Cardiac fibroblast (primary cell): ENCODE data around the gene DNAH17.
A peak's percentile ranks its signal among the peaks of the same experiment; 100 is the strongest.

Experiments
- DNase-seq, 2 donors: peaks; one replicate each; pipeline versions ENCODE4 v3.0.0 to v3.0.0-alpha.2; 2010; ENCODE audit warnings: low read depth in 2 of 2
- H3K4me3 ChIP-seq, 2 donors: replicated peaks in 1 of 2; 1 replicate in 1 of 2; 2 replicates in 1 of 2; pipeline ENCODE4 v1.5.1; 2011; ENCODE audit warnings: low read depth in 2 of 2, low read length in 2 of 2, mild to moderate bottlenecking in 2 of 2, moderate library complexity in 1 of 2
- CTCF ChIP-seq: IDR thresholded peaks from one replicate; pipeline ENCODE4 v1.5.1; 2011; ENCODE audit warnings: low read depth, mild to moderate bottlenecking, low read length, inconsistent platforms

The DNAH17 gene

DNA sequence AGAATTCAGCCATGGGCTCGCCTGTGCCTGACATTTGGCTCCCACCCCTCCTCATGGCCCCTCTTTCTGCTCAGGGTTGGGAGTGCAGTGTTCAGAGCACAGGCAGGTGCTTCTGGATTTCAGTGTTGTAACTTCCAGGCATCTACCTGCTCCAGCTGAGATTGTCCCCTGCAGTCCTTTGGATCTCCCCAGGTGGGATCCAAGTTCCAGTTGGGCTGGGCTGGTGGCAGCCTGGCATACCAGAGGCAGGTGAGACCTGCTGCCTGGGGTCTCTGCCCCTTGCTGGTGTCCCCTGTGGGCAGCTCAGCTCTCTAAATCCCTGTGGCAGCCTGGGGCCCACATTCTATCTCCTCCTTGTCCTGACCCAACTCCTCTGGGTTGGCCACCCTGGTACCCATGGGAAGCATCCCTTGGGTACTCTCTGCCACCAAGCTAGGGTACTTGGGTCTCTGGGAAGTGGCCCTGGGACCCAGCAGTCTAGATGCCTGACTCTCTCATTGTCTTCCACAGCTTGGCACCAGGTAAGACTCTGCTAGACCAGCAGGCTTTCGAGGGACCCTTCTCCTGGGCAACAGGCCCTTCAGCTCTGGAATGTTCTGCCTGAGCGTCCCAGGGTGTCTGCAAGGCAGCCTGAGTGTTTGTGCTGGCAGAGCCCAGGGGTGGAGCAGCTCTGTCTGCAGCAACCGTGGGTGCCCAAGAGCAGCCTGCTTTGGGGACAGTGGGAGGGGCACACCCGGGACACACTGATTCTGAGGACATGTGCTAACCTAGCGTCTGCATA is 42.5 kb downstream of the DNAH17 start:
- no peak for DNase-seq
- H3K4me3 ChIP-seq: no peak overlapping the region
- TF ChIP-seq CTCF: no peak

DNA sequence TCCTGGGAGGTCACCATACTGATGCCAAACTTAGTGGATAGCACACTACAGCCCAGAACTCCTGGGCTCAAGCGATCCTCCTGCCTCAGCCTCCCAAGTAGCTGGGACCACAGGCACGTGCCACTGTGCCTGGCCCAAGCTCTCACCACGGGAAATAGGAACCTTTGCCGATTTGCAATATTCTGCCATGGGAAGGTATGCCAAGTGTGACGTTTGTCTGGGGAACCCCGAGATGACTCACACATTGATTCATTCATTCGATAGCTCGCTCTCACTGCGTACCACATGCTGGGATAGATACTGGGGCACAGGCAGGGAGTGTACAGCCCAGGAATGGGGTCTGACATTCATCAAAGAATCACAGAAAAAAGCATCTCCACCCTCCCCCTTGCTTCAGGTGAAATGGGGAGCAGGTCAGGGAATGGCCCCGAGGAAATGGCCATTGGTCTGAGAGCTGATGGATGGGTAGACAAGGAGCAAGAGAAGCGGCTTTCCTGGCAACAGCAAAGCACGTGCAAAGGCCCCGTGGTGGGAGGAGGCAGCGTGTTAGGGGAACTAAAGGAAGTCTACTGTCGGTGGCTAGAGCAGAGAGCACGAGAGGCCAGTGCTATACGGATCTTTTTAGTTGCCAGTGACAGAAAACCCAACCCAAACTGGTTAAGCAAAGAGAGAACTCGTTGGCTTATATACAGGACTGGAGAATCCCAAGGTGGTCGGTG is 44.1 kb downstream of the DNAH17 start:
- DNase-seq: peak; percentile 21 to 88
- no peak overlapping the region for H3K4me3 ChIP-seq
- TF ChIP-seq CTCF: no peak

GRCh38 chr17:78532311-78532710 is 44.9 kb downstream of the DNAH17 start:
- no peak overlapping the region for H3K4me3 ChIP-seq
- DNase-seq: no peak
- TF ChIP-seq CTCF: no peak

GRCh38 chr17:78530675-78531074 is 46.5 kb downstream of the DNAH17 start:
- no peak for DNase-seq
- H3K4me3 ChIP-seq: no peak overlapping the region
- no peak for TF ChIP-seq CTCF

DNA sequence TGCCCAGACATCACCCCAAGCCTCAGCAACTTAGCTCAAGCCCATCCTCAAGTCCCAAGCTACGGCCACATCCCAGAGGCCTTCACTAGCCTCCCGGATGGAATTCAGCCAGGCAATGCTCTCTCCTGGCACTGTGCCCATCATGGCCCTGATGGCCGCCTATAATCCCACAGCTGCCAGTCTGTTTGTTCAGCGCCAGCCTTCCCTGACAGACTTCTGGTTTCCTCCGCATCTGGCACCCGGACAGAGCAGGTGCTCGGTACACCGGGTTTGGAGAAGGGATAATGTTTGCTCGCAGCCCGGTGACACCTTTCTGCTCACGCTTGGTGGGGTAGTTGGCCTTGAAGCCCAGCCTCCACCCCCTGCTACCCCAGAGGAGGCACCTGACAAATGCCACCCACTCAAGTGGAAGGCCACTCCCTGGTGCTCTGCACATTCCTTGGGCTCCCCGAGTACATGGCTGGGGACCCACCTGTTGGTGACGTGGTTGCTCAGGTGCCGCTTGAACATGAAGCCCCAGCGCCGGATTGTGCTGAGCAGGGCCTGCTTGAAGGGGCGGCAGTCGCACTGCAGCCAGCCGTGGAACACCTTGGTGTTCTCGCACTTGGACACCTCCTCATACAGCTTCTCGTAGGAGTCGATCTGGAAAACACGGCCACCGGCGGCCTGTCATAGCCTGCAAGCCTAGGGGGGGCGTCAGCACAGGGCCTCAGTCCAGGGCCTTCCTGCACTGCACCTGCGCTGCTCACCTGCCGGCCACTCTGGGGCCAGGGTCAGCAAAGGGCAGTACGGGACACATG is 47.1 kb downstream of the DNAH17 start:
- DNase-seq: no peak
- no peak overlapping the region for H3K4me3 ChIP-seq
- no peak for TF ChIP-seq CTCF

GRCh38 chr17:78529251-78529650 is 47.9 kb downstream of the DNAH17 start:
- no peak for TF ChIP-seq CTCF
- DNase-seq: no peak
- no peak overlapping the region for H3K4me3 ChIP-seq
